ENCODE results near the gene TUBGCP2.

Gene TUBGCP2

GRCh38 chr10:133281628-133282372 lies 26.9 kb downstream of the TUBGCP2 start:
- DNase-seq: no peak

GRCh38 chr10:133281084-133281483 lies 27.6 kb downstream of the TUBGCP2 start:
- no peak for DNase-seq

GRCh38 chr10:133280391-133281059 lies 28.1 kb downstream of the TUBGCP2 start:
- DNase-seq: no peak

- no peak for DNase-seq
These were observed 29.1 kb downstream of the TUBGCP2 start for GRCh38 chr10:133279326-133280226.

- peak in 3 of 56 donors; percentile 12 to 42 (median 38) for DNase-seq
These were observed 30.0 kb downstream of the TUBGCP2 start for GRCh38 chr10:133278577-133279265.

GRCh38 chr10:133277993-133278576 lies 30.6 kb downstream of the TUBGCP2 start:
- no peak for DNase-seq

- no peak for DNase-seq
These were observed 31.2 kb downstream of the TUBGCP2 start for GRCh38 chr10:133277277-133277992.

GRCh38 chr10:133276435-133277201 lies 32.1 kb downstream of the TUBGCP2 start, which contains the start of gene ADAM8:
Gene ADAM8 (minus strand): TSS chr10:133276868. CDS start chr10:133276817, 51 bp downstream.
- DNase-seq: no peak

GRCh38 chr10:133276100-133276434 lies 32.6 kb downstream of the TUBGCP2 start:
- DNase-seq: no peak

GRCh38 chr10:133275684-133276092 lies 33.0 kb downstream of the TUBGCP2 start:
- no peak for DNase-seq

- DNase-seq: no peak
These were observed 33.7 kb downstream of the TUBGCP2 start for GRCh38 chr10:133274751-133275683.

GRCh38 chr10:133273534-133274143 lies 35.0 kb downstream of the TUBGCP2 start:
- no peak for DNase-seq

GRCh38 chr10:133272964-133273420 lies 35.7 kb downstream of the TUBGCP2 start:
- no peak for DNase-seq

GRCh38 chr10:133272301-133272963 lies 36.2 kb downstream of the TUBGCP2 start:
- no peak for DNase-seq

GRCh38 chr10:133271521-133272300 lies 37.0 kb downstream of the TUBGCP2 start:
- no peak for DNase-seq

GRCh38 chr10:133270773-133271297 lies 37.8 kb downstream of the TUBGCP2 start:
- DNase-seq: no peak
